Gastrocnemius medialis (tissue), 4 donors: ENCODE results near the gene ADPRHL1.

Experiments used
- CTCF ChIP-seq, 5 experiments: fragments of 450-650 bp in 3 of 5; fragments of 200-600 bp in 2 of 5; sonication (generic) in 2 of 5; IDR thresholded peaks in 4 of 5; conservative IDR thresholded peaks in 1 of 5; 1 replicate in 4 of 5; 2 replicates in 1 of 5; pipeline ENCODE4 v1.5.1; 2016 to 2019; ENCODE audit warnings: antibody characterized with exemption in 5 of 5, mild to moderate bottlenecking in 3 of 5, moderate library complexity in 3 of 5
- POLR2A ChIP-seq, 2 donors: fragments of 450-650 bp; IDR thresholded peaks; one replicate each; pipeline ENCODE4 v1.6.1; 2017; ENCODE audit warnings: antibody characterized with exemption in 2 of 2, mild to moderate bottlenecking in 2 of 2, moderate library complexity in 2 of 2

GRCh38 chr13:113451951-113452421, 1.3 kb downstream of the ADPRHL1 start:
- TF ChIP-seq POLR2A (IDR thresholded peaks at IDR 0.05), result peak; percentile 44 to 63
- TF ChIP-seq CTCF (IDR thresholded peaks at IDR 0.05 in 4 of 5, conservative IDR thresholded peaks at IDR 0.05 in 1 of 5), result no peak
